ENCODE data around the gene TMEM8B. TPM values are rescaled to one million over a fixed set of nuclear protein-coding genes. Genes with fewer than 3 reads are reported as not detected.
A peak's percentile ranks its signal among the peaks of the same experiment; 100 is the strongest.

The TMEM8B gene
- total and polyA plus RNA-seq, 2 of the 8 experiments (the other 6 are each of a cell fraction or from before 2014, with no cell fraction given), result 7.5 to 10.4 TPM

GRCh38 chr9:35828716-35829083, 328 bp upstream of the TMEM8B start, which contains the start of gene FAM221B:
TSS of gene FAM221B (minus strand) at chr9:35828732. CDS start at chr9:35826161, 2,571 bp downstream.
- H4K5ac ChIP-seq (ENCODE audit: insufficient read length, low read depth, low read length), result peak within 1 kb of the TSS; percentile 23
- H3K4ac ChIP-seq (replicated peaks; ENCODE audit: insufficient read length, low read depth, low read length), result no peak within 1 kb of the TSS
- peak within 1 kb of the TSS; percentile 75 for H4K91ac ChIP-seq (replicated peaks; ENCODE audit: insufficient read length, low read length)
- no peaks in the 10 kb centered on the region for H3K27me3 ChIP-seq (replicated peaks in 1 of 4; ENCODE audit: control insufficient read depth in 3 of 4, extremely low read depth in 1 of 4, insufficient read depth in 3 of 4, low read length in 3 of 4)
- H3K4me2 ChIP-seq (ENCODE audit: insufficient read depth in 1 of 2, low read depth in 2 of 2, low read length in 2 of 2), result peak within 1 kb of the TSS; percentile 86 to 90
- peak within 1 kb of the TSS; percentile 76; the same call in 1 of the 2 replicates for H2BK5ac ChIP-seq (ENCODE audit: low read depth, low read length)
- H3K36me3 ChIP-seq (ENCODE audit: control insufficient read depth in 2 of 4, insufficient read depth in 4 of 4, low read length in 3 of 4), result no peaks in the 10 kb centered on the region
- H4K8ac ChIP-seq (ENCODE audit: extremely low read depth, insufficient read depth, low read length), result no peak within 1 kb of the TSS
- no peak for FAIRE-seq
- 0 out of 2 replicates have a peak within 1 kb of the TSS, but pooled peaks have one; percentile 72 for H2BK20ac ChIP-seq (ENCODE audit: low read length)
- peak in 1 of 2 experiments; percentile 87 for DNase-seq (ENCODE audit: low read depth in 1 of 2, low spot score in 2 of 2)
- WGBS, 2 experiments (ENCODE audit: extremely low coverage in 1 of 2, insufficient coverage in 1 of 2, insufficient read length in 1 of 2, insufficient replicate concordance in 2 of 2, low coverage in 1 of 2, low lambda C conversion rate in 2 of 2, missing lambda C conversion rate in 1 of 2), result 4% methylated on average over 21 of the region's 21 CpGs; no CpG with 5 or more reads in 1 of the 2 experiments
- H4K20me1 ChIP-seq (replicated peaks in 1 of 2; ENCODE audit: control insufficient read depth in 1 of 2, insufficient read depth in 2 of 2, low read length in 2 of 2), result no peaks in the 10 kb centered on the region
- peak within 1 kb of the TSS; percentile 81 for H3K18ac ChIP-seq (ENCODE audit: extremely low read depth, low read length)
- H2AFZ ChIP-seq (ENCODE audit: low read length), result peak within 1 kb of the TSS; percentile 97
- H2BK12ac ChIP-seq (ENCODE audit: low read depth, low read length), result 0 out of 2 replicates have a peak within 1 kb of the TSS, but pooled peaks have one; percentile 35
- H3K14ac ChIP-seq (ENCODE audit: insufficient read length), result no peak within 1 kb of the TSS
- H3K27ac ChIP-seq (ENCODE audit: low read depth, low read length), result no peak within 1 kb of the TSS; the same call in 1 of the 2 replicates
- H3K9me3 ChIP-seq (ENCODE audit: insufficient read depth in 2 of 2, low read depth in 1 of 2, low read length in 1 of 2), result no peaks in the 10 kb centered on the region
- TF ChIP-seq ASH2L (IDR thresholded peaks at IDR 0.05; ENCODE audit: low read length) (peak; percentile 57), HDAC2 (IDR thresholded peaks at IDR 0.05; ENCODE audit: borderline replicate concordance in 1 of 2, low read depth in 2 of 2, low read length in 2 of 2) (0 out of 4 replicates have a peak, but pooled peaks of 1 of the 2 experiments have one; percentile 42), PHF8 (conservative IDR thresholded peaks at IDR 0.05; ENCODE audit: low read depth, low read length) (no peak), SIN3A (conservative IDR thresholded peaks at IDR 0.05 in 1 of 2, IDR thresholded peaks at IDR 0.05 in 1 of 2; ENCODE audit: low read depth in 1 of 2, low read length in 2 of 2) (peak; percentile 53 to 87; a peak in 2 of 4 replicates), HDAC6 (IDR thresholded peaks at IDR 0.05; ENCODE audit: low read depth, low read length) (no peak), KDM4A (IDR thresholded peaks at IDR 0.05; ENCODE audit: low read depth, low read length, severe bottlenecking) (peak; percentile 59), SAP30 (IDR thresholded peaks at IDR 0.05; ENCODE audit: insufficient read depth, insufficient replicate concordance, low read length) (peak; percentile 72), RBBP5 (IDR thresholded peaks at IDR 0.05; ENCODE audit: borderline replicate concordance, low read depth, low read length) (0 out of 2 replicates have a peak, but pooled peaks have one; percentile 13), RFX5 (IDR thresholded peaks at IDR 0.05; ENCODE audit: borderline replicate concordance, low read depth, low read length) (no peak)
- no peak within 1 kb of the TSS for H2BK120ac ChIP-seq (replicated peaks; ENCODE audit: low read depth, low read length)
- H3K79me2 ChIP-seq (ENCODE audit: control insufficient read depth in 1 of 2, insufficient read depth in 2 of 2, low read length in 2 of 2), result no peaks in the 10 kb centered on the region
- H3K4me3 ChIP-seq (ENCODE audit: extremely low read depth in 1 of 4, insufficient read depth in 2 of 4, low read depth in 3 of 4, low read length in 4 of 4), result peak within 1 kb of the TSS; percentile 51 to 83 (median 68)
- ChIA-PET CTCF (ENCODE audit: partially characterized antibody) (interaction anchor here (0.7 to 10.6 kb wide), 7 partner anchors 12 to 77 kb away, joined by 3 to 172 read pairs (median 62); partner anchors contain the start of genes HINT2 and SPAG8), POLR2A (ENCODE audit: partially characterized antibody) (interaction anchor here (0.6 to 2.7 kb wide), 6 partner anchors 15 to 53 kb away, joined by 3 to 13 read pairs (median 4); partner anchors contain the start of genes HINT2, NPR2 and SPAG8)
- H3K79me1 ChIP-seq (ENCODE audit: low read depth, low read length), result no peaks in the 10 kb centered on the region
- peak within 1 kb of the TSS in 3 of 4 experiments; percentile 40 to 52 (median 51); a peak in 5 of 7 replicates for H3K9ac ChIP-seq (replicated peaks in 1 of 4; ENCODE audit: extremely low read depth in 1 of 4, low read depth in 3 of 4, low read length in 3 of 4)
- peaks cover 10% of the 10 kb centered on the region for H3K23me2 ChIP-seq (ENCODE audit: low read depth, low read length)
- H2BK15ac ChIP-seq (ENCODE audit: low read length), result no peak within 1 kb of the TSS
- H2AK5ac ChIP-seq (ENCODE audit: low read depth, low read length), result no peak within 1 kb of the TSS
- H3K23ac ChIP-seq (ENCODE audit: insufficient read length), result no peak within 1 kb of the TSS
- H3K56ac ChIP-seq (replicated peaks; ENCODE audit: insufficient read length, low read depth, low read length), result peak within 1 kb of the TSS; percentile 43
- peaks cover 2 to 16% (median 6%) of the 10 kb centered on the region in 4 experiments for H3K4me1 ChIP-seq (replicated peaks in 1 of 4; ENCODE audit: control insufficient read depth in 3 of 4, insufficient read depth in 4 of 4, low read length in 3 of 4)
